ENCODE data around the gene RNF6. TPM values are rescaled to one million over a fixed set of nuclear protein-coding genes. Genes with fewer than 3 reads are reported as not detected.

RNF6 gene
- 29.0 TPM for total RNA-seq
- polyA plus RNA-seq (ENCODE audit: insufficient read depth, low read depth, low replicate concordance): 11.4 TPM
- long read RNA-seq, donor 1, transcript RNF6-201 (5 exons, 3,282 nt): major isoform, 5 of 5 reads
- long read RNA-seq, donor 1, partial matches to known transcripts: 0 of 5 reads
- long read RNA-seq, donor 1, other reads (novel, unspliced or antisense): 0 of 5 reads
- long read RNA-seq, donor 2, partial matches to known transcripts: 0 of 6 reads
- long read RNA-seq, donor 2, other reads (novel, unspliced or antisense): 0 of 6 reads
- long read RNA-seq, donor 3, transcript RNF6-201 (5 exons, 3,282 nt): major isoform, 5 of 8 reads
- long read RNA-seq, donor 3, partial matches to known transcripts: 0 of 8 reads
- long read RNA-seq, donor 3, other reads (novel, unspliced or antisense): 0 of 8 reads
- long read RNA-seq, donor 4: 0 reads
- long read RNA-seq, donor 5, partial matches to known transcripts: 0 of 1 reads
- long read RNA-seq, donor 5, other reads (novel, unspliced or antisense): 0 of 1 reads
- long read RNA-seq, donor 6, partial matches to known transcripts: 0 of 4 reads
- long read RNA-seq, donor 6, other reads (novel, unspliced or antisense): 0 of 4 reads
- long read RNA-seq, donor 7, transcript RNF6-203 (5 exons, 3,706 nt): minor isoform, 7 of 28 reads
- long read RNA-seq, donor 7, transcript RNF6-201 (5 exons, 3,282 nt): major isoform, 15 of 28 reads
- long read RNA-seq, donor 7, partial matches to known transcripts: 1 of 28 reads
- long read RNA-seq, donor 7, other reads (novel, unspliced or antisense): 5 of 28 reads
- long read RNA-seq, donor 8, partial matches to known transcripts: 0 of 7 reads
- long read RNA-seq, donor 8, other reads (novel, unspliced or antisense): 0 of 7 reads
- long read RNA-seq, donor 9, partial matches to known transcripts: 0 of 1 reads
- long read RNA-seq, donor 9, other reads (novel, unspliced or antisense): 0 of 1 reads
- long read RNA-seq, donor 10, partial matches to known transcripts: 0 of 1 reads
- long read RNA-seq, donor 10, other reads (novel, unspliced or antisense): 0 of 1 reads

DNA sequence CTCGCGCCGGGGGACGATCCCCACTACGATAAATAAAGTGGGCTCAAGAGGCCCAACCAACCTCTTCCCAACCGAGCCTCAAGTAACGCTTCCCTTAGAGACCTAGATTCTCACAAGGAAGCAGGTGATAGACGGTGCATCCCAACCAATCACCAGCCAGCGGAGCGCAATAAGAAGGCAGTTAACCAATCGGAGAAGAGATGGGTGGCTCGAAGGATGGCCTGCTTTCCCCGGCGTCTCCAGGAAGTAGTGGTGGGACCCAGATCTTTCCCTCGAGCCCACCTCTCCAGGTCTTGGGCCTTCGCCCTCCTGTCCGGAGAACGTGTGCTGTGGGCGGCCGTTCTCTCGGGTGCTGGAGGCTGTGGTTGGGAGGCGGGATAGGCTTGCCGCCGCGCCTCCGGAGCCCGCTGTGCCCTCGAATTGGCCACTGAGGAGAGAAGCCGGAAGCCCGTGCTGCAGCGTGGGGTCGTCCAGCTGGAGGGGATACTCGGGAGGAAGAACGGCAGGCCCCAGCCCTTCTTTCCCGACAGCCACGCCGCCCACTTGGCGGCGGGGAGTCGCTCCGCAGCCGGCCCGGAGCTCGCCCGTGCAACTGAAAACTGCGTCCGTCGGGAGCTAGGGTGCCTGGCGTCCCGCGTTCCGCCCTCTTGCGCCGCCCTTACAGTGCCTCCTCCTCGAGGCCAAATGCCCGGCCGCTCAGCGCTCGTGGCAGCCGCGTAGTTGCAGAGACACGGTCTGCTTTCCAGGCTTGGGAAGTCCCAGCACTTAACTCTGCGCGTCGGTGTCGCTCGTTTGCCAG, at the start of gene RNF6:
Gene RNF6 (minus strand): TSS at position 594 of the 799 bp plus-strand sequence. CDS start 2,665 bp downstream, outside the sequence.
- Histone ChIP-seq H3K9ac (ENCODE audit: low read length in 3 of 3) (peak within 1 kb of the TSS; percentile 88 to 94 (median 92)), H3K4me1 (ENCODE audit: control insufficient read depth in 2 of 3, insufficient read depth in 2 of 3, low read depth in 1 of 3, low read length in 3 of 3) (peaks cover 5 to 8% (median 5%) of the 10 kb centered on the region in 3 donors), H3K27ac (ENCODE audit: low read depth in 2 of 2, low read length in 2 of 2) (peak within 1 kb of the TSS; percentile 92 to 97), H3K9me3 (ENCODE audit: control insufficient read depth in 2 of 3, insufficient read depth in 1 of 3, low read length in 3 of 3) (no peaks in the 10 kb centered on the region), H3K27me3 (ENCODE audit: control insufficient read depth, insufficient read depth, low read length) (no peaks in the 10 kb centered on the region), H3K36me3 (ENCODE audit: control insufficient read depth in 2 of 3, insufficient read depth in 3 of 3, low read length in 3 of 3) (peaks cover 9 to 24% (median 19%) of the 10 kb centered on the region in 3 donors), H3K4me3 (ENCODE audit: low read length in 3 of 3) (peak within 1 kb of the TSS; percentile 86 to 96 (median 94))
- peak; percentile 95 to 99 (median 96) for DNase-seq
- intact Hi-C loops (cut with DNase I): no loop called here
- FAIRE-seq: peak; percentile 23
- TF ChIP-seq, protein P1, sequence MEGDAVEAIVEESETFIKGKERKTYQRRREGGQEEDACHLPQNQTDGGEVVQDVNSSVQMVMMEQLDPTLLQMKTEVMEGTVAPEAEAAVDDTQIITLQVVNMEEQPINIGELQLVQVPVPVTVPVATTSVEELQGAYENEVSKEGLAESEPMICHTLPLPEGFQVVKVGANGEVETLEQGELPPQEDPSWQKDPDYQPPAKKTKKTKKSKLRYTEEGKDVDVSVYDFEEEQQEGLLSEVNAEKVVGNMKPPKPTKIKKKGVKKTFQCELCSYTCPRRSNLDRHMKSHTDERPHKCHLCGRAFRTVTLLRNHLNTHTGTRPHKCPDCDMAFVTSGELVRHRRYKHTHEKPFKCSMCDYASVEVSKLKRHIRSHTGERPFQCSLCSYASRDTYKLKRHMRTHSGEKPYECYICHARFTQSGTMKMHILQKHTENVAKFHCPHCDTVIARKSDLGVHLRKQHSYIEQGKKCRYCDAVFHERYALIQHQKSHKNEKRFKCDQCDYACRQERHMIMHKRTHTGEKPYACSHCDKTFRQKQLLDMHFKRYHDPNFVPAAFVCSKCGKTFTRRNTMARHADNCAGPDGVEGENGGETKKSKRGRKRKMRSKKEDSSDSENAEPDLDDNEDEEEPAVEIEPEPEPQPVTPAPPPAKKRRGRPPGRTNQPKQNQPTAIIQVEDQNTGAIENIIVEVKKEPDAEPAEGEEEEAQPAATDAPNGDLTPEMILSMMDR (IDR thresholded peaks at IDR 0.05; ENCODE audit: borderline replicate concordance, extremely low read depth, insufficient read depth): no peak

DNA sequence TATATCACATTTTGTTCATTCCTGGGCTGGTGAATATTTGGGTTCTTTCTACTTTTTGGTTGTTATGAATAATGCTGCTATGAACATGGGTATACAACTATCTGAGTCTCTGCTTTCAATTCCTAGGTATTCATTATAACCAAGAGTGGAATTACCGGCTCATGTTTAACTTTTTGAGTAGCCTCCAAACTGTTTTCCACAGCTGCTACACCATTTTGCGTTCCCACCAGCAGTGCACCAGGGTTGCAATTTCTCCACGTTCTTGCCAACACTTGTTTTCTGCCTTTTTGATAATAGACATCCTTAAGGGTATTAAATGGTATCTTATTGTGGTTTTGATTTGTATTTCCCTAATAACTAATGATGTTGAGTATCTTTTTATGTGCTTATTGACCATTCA, 48.6 kb upstream of the RNF6 start:
- H3K9ac ChIP-seq (ENCODE audit: low read length in 3 of 3): no peak overlapping the region
- H3K9me3 ChIP-seq (ENCODE audit: control insufficient read depth in 2 of 3, insufficient read depth in 1 of 3, low read length in 3 of 3): no peaks in the 10 kb centered on the region
- TF ChIP-seq, protein P1 (IDR thresholded peaks at IDR 0.05; ENCODE audit: borderline replicate concordance, extremely low read depth, insufficient read depth): no peak
- no peak overlapping the region for H3K4me3 ChIP-seq (ENCODE audit: low read length in 3 of 3)
- no peak overlapping the region for H3K27ac ChIP-seq (ENCODE audit: low read depth in 2 of 2, low read length in 2 of 2)
- H3K4me1 ChIP-seq (ENCODE audit: control insufficient read depth in 2 of 3, insufficient read depth in 2 of 3, low read depth in 1 of 3, low read length in 3 of 3): no peaks in the 10 kb centered on the region
- DNase-seq: no peak
- no peaks in the 10 kb centered on the region for H3K27me3 ChIP-seq (ENCODE audit: control insufficient read depth, insufficient read depth, low read length)
- intact Hi-C loops (cut with DNase I): no loop called here
- no peaks in the 10 kb centered on the region for H3K36me3 ChIP-seq (ENCODE audit: control insufficient read depth in 2 of 3, insufficient read depth in 3 of 3, low read length in 3 of 3)
- no peak for FAIRE-seq

DNA sequence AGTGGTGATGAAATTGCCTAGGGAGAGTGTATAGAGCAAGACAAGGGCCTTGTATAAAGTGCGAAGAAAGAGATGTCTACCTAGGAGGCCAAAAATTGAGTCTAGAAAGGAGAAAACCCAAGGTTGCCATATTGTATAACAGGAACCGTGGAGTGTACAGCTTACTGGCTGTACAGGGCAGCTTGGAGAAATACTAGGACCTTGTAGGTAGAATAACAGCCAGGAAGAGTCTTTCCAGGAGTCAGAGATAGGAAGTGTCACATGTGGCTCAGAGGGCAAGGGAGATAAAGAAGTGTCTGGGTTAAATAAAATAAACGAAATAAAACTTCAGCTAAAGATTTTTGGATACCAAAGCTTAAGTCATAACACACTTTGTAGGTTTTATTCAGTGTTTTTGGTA, 44.2 kb upstream of the RNF6 start:
- TF ChIP-seq, protein P1 (IDR thresholded peaks at IDR 0.05; ENCODE audit: borderline replicate concordance, extremely low read depth, insufficient read depth): no peak
- FAIRE-seq: no peak
- intact Hi-C loops (cut with DNase I): no loop called here
- DNase-seq: no peak
- H3K4me3 ChIP-seq (ENCODE audit: low read length in 3 of 3): no peak overlapping the region
- H3K9me3 ChIP-seq (ENCODE audit: control insufficient read depth in 2 of 3, insufficient read depth in 1 of 3, low read length in 3 of 3): no peaks in the 10 kb centered on the region
- H3K36me3 ChIP-seq (ENCODE audit: control insufficient read depth in 2 of 3, insufficient read depth in 3 of 3, low read length in 3 of 3): no peaks in the 10 kb centered on the region
- H3K27ac ChIP-seq (ENCODE audit: low read depth in 2 of 2, low read length in 2 of 2): no peak overlapping the region
- no peak overlapping the region for H3K9ac ChIP-seq (ENCODE audit: low read length in 3 of 3)
- no peaks in the 10 kb centered on the region for H3K4me1 ChIP-seq (ENCODE audit: control insufficient read depth in 2 of 3, insufficient read depth in 2 of 3, low read depth in 1 of 3, low read length in 3 of 3)
- H3K27me3 ChIP-seq (ENCODE audit: control insufficient read depth, insufficient read depth, low read length): no peaks in the 10 kb centered on the region

All from kidney (tissue), 22 donors.